ENCODE measurements around the gene NENF. TPM values are rescaled to one million over a fixed set of nuclear protein-coding genes. Genes with fewer than 3 reads are reported as not detected.

Gene NENF
- total and polyA plus RNA-seq, 10 of the 15 experiments (the other 5 are each of a cell fraction or from before 2014, with no cell fraction given): 5.1 to 83.4 (median 42.7) TPM

DNA sequence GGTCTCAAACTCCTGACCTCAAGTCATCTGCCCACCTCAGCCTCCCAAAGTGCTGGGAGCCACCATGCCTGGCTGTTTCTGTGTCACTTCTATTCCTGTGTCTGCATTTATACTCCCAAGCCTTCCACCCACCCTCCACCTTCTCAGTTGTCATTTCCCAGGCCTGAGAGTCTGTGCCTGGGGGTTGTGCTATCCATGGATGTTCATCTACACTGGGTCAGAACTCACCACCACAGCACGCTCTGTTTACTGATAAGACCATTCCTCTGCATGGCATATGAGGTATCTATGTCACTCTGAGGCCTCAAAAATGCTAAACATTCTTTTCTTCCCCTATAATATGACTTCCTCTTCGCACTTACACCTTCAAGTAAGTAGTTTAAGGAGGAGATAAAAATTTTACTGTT lies 6.1 kb downstream of the NENF start:
- Histone ChIP-seq H3K36me3 (ENCODE audit: control insufficient read depth in 2 of 2, insufficient read depth in 2 of 2, low read length in 1 of 2) (no peaks in the 10 kb centered on the region), H3K4me1 (ENCODE audit: control insufficient read depth, insufficient read depth, low read length) (peaks cover 4% of the 10 kb centered on the region; the same call in 1 of the 2 replicates), H3K9me3 (replicated peaks; ENCODE audit: control insufficient read depth, insufficient read depth, low read length) (no peaks in the 10 kb centered on the region), H3K4me3 (no peak overlapping the region), H3K27ac (ENCODE audit: control insufficient read depth, insufficient read depth) (no peak overlapping the region), H4K20me1 (ENCODE audit: control insufficient read depth, insufficient read depth) (no peaks in the 10 kb centered on the region), H3K9ac (ENCODE audit: control insufficient read depth, insufficient read depth, low read length) (no peak overlapping the region), H3K27me3 (replicated peaks in 1 of 2; ENCODE audit: control insufficient read depth in 2 of 2, insufficient read depth in 2 of 2, low read length in 1 of 2) (no peaks in the 10 kb centered on the region), H2AFZ (ENCODE audit: control insufficient read depth, low read depth, low read length) (no peak overlapping the region), H3K4me2 (ENCODE audit: control insufficient read depth, insufficient read depth) (no peak overlapping the region), H3K79me2 (ENCODE audit: control insufficient read depth, insufficient read depth, low read length) (peaks cover 3% of the 10 kb centered on the region)
- CTCF ChIA-PET: interaction anchor here (1.4 kb wide), 1 partner anchor 17 kb away, joined by 5 read pairs; no protein-coding TSS in a partner anchor
- SMC1A ChIA-PET (ENCODE audit: uncharacterized antibody, unreplicated experiment): interaction anchor here (1.3 to 2.3 kb wide), 2 partner anchors 8 to 17 kb away, joined by 3 to 8 read pairs; no protein-coding TSS in a partner anchor
- TF ChIP-seq SKIL (IDR thresholded peaks at IDR 0.05; ENCODE audit: low read depth, poor library complexity, severe bottlenecking): no peak
- TF ChIP-seq CUX1 (IDR thresholded peaks at IDR 0.05; ENCODE audit: insufficient replicate concordance, low read depth, low read length): no peak
- no peak for TF ChIP-seq SUPT20H (IDR thresholded peaks at IDR 0.05; ENCODE audit: borderline replicate concordance, control insufficient read depth, low read depth, low read length)
- TF ChIP-seq ASH2L (IDR thresholded peaks at IDR 0.05; ENCODE audit: borderline replicate concordance, low read depth): no peak
- TF ChIP-seq CHD1 (IDR thresholded peaks at IDR 0.05; ENCODE audit: low read depth, low read length): no peak
- TF ChIP-seq USF1 (IDR thresholded peaks at IDR 0.05; ENCODE audit: borderline replicate concordance, extremely low read length, insufficient read depth, low read depth, low read length): no peak
- TF ChIP-seq POLR2A (IDR thresholded peaks at IDR 0.05; ENCODE audit: low read depth, low read length): no peak
- no peak for TF ChIP-seq PML (IDR thresholded peaks at IDR 0.05; ENCODE audit: low read length)
- BruUV-seq (replicated peaks): no TSS peak
- intact Hi-C loops (cut with micrococcal nuclease; ENCODE audit: unreplicated experiment): no loop called here
- RAD21 ChIA-PET (ENCODE audit: unreplicated experiment): interaction anchor here (1.0 kb wide), 1 partner anchor 17 kb away, joined by 5 read pairs; no protein-coding TSS in a partner anchor
- FAIRE-seq (no peak), DNase-seq (ENCODE audit: low read depth, low spot score) (no peak), ATAC-seq (no peak)
- POLR2A ChIA-PET: interaction anchor here (0.7 kb wide), 1 partner anchor 350 kb away, joined by 3 read pairs; no protein-coding TSS in a partner anchor
- WGBS (ENCODE audit: insufficient coverage, insufficient replicate concordance, low lambda C conversion rate, missing lambda C conversion rate): 94% methylated on average over 2 of the region's 2 CpGs
- in situ Hi-C loops (cut with MboI): no loop called here

Data from GM12878 (cell line).